ENCODE data around the gene MCC.

- no peak for TF ChIP-seq CTCF (IDR thresholded peaks at IDR 0.05)
- no peak for TF ChIP-seq ZFX (IDR thresholded peaks at IDR 0.05; ENCODE audit: borderline replicate concordance)
Observed at GRCh38 chr5:113189291-113189690, 299.0 kb downstream of the MCC start.
